ENCODE results near the gene ZNF497. TPM values are rescaled to one million over a fixed set of nuclear protein-coding genes. Genes with fewer than 3 reads are reported as not detected.

ZNF497 gene
- total and polyA plus RNA-seq, 9 of the 15 experiments (the other 6 are each of a cell fraction or from before 2014, with no cell fraction given): 0.06 to 0.98 (median 0.44) TPM; not detected in 1

- Histone ChIP-seq H3K9me3 (replicated peaks; ENCODE audit: control insufficient read depth, insufficient read depth, low read depth, low read length) (no peaks in the 10 kb centered on the region), H3K4me2 (ENCODE audit: insufficient read depth, low read length) (peak overlapping the region; percentile 82), H3K9me1 (ENCODE audit: control insufficient read depth, insufficient read depth, low read length) (no peaks in the 10 kb centered on the region), H3K4me1 (replicated peaks in 1 of 2; ENCODE audit: control insufficient read depth in 2 of 2, insufficient read depth in 2 of 2, low read length in 2 of 2) (peaks cover 31 to 53% of the 10 kb centered on the region in 2 experiments), H3K36me3 (ENCODE audit: control insufficient read depth, insufficient read depth, low read length) (peaks cover 7% of the 10 kb centered on the region; the same call in 2 of the 3 replicates), H2AFZ (ENCODE audit: low read depth, low read length) (peak overlapping the region; percentile 84; the same call in 1 of the 2 replicates), H3K79me2 (ENCODE audit: control insufficient read depth, insufficient read depth, low read length) (peaks cover 32% of the 10 kb centered on the region), H3K27me3 (ENCODE audit: control insufficient read depth in 2 of 2, insufficient read depth in 2 of 2, low read length in 2 of 2) (no peaks in the 10 kb centered on the region), H4K20me1 (replicated peaks; ENCODE audit: control insufficient read depth, insufficient read depth, low read length) (no peaks in the 10 kb centered on the region), H3K4me3 (peak overlapping the region; percentile 72), H3K27ac (ENCODE audit: extremely low read depth, low read depth, low read length) (peak overlapping the region; percentile 70), H3K9ac (ENCODE audit: insufficient read depth in 1 of 2, low read depth in 2 of 2, low read length in 2 of 2) (peak overlapping the region; percentile 70 to 91)
- FAIRE-seq (no peak), DNase-seq (ENCODE audit: extremely low read depth in 1 of 4, low spot score in 3 of 4) (peak in 2 of 4 experiments; percentile 12 to 16), ATAC-seq (peak; percentile 1; the same call in 1 of the 3 replicates)
- ChIA-PET CTCF (ENCODE audit: low intra/inter-chr PET ratio) (no interaction called here), POLR2A (no interaction called here)
- in situ Hi-C loops (cut with MboI) (no loop called here), intact Hi-C loops (cut with micrococcal nuclease) (loop anchor here (2.0 to 10.0 kb wide), 2 partner anchors 177 to 219 kb away; partner anchors contain the start of genes ZNF274 and ZNF544)
- BruUV-seq (replicated peaks): TSS peak; percentile 64
- TF ChIP-seq GABPA (tag; conservative IDR thresholded peaks at IDR 0.05; ENCODE audit: low read depth): 0 out of 2 replicates have a peak, but pooled peaks have one; percentile 23
- TF ChIP-seq E2F3 (CRISPR knock-in tag; IDR thresholded peaks at IDR 0.05): 0 out of 2 replicates have a peak, but pooled peaks have one; percentile 33
- peak; percentile 47 for TF ChIP-seq ZNF384 (IDR thresholded peaks at IDR 0.05; ENCODE audit: low read depth, low read length)
- 0 out of 2 replicates have a peak, but pooled peaks have one; percentile 27 for TF ChIP-seq SMAD4 (CRISPR knock-in tag; conservative IDR thresholded peaks at IDR 0.05)
- TF ChIP-seq ZNF175 (CRISPR knock-in tag; IDR thresholded peaks at IDR 0.05; ENCODE audit: low read depth): no peak
- no peak for TF ChIP-seq SAFB (IDR thresholded peaks at IDR 0.05; ENCODE audit: borderline replicate concordance, low read depth, low read length)
- 3% methylated on average over 23 of the region's 23 CpGs for WGBS (ENCODE audit: insufficient coverage, low coverage, missing lambda C conversion rate)
Observed at GRCh38 chr19:58401840-58402421, 39.4 kb upstream of the ZNF497 start.

Data from K562 (cell line).